Naive thymus-derived CD4-positive, alpha-beta T cell (primary cell): ENCODE measurements around the gene LPO. TPM values are rescaled to one million over a fixed set of nuclear protein-coding genes. Genes with fewer than 3 reads are reported as not detected.

Source experiments
- ATAC-seq: fragments of 150-1000 bp; cut with Tn5 transposase; 2 replicates; pipeline ENCODE4 v1.10.0; 2021; ENCODE audit warnings: mild to moderate bottlenecking, moderate library complexity
- CTCF ChIA-PET: fragments of 350-600 bp; sonication (Branson Sonifier 250); formaldehyde crosslinking; loops from one replicate; lab custom pipeline; 2021; ENCODE audit warnings: antibody characterized with exemption; lab: Charles Lee
- POLR2A ChIA-PET: fragments of 350-600 bp; sonication (Branson Sonifier 250); formaldehyde crosslinking; loops from one replicate; lab custom pipeline; 2021; ENCODE audit warnings: antibody characterized with exemption, inconsistent platforms; lab: Charles Lee
- DNase-seq, 9 donors: peaks; one replicate each; pipeline versions ENCODE4 v3.0.0 to v3.0.0-alpha.2; 2020 to 2022; ENCODE audit warnings: mixed read lengths in 1 of 9
- H3K27ac ChIP-seq: one replicate; pipeline ENCODE4 v1.7.0; 2013; ENCODE audit warnings: mild to moderate bottlenecking, low read depth, low read length, moderate library complexity
- H3K27me3 ChIP-seq, 2 donors: one replicate each; pipeline ENCODE4 v1.7.0; 2013; ENCODE audit warnings: low read length in 2 of 2, mild to moderate bottlenecking in 2 of 2, moderate library complexity in 2 of 2; ENCODE audit not compliant: control insufficient read depth in 2 of 2, insufficient read depth in 2 of 2
- H3K36me3 ChIP-seq, 3 experiments: 1 replicate in 2 of 3; 2 replicates in 1 of 3; pipeline ENCODE4 v1.7.0; 2013; ENCODE audit warnings: low read length in 3 of 3, mild to moderate bottlenecking in 3 of 3, moderate library complexity in 1 of 3; ENCODE audit not compliant: insufficient read depth in 3 of 3, control insufficient read depth in 2 of 3
- H3K4me1 ChIP-seq, 2 donors: one replicate each; pipeline ENCODE4 v1.7.0; 2013; ENCODE audit warnings: low read length in 2 of 2, mild to moderate bottlenecking in 2 of 2, moderate library complexity in 1 of 2; ENCODE audit not compliant: control insufficient read depth in 2 of 2, insufficient read depth in 2 of 2
- H3K4me3 ChIP-seq: 2 replicates; pipeline ENCODE4 v1.7.0; 2013; ENCODE audit warnings: mild to moderate bottlenecking, low read length
- H3K9me3 ChIP-seq, 3 experiments: 1 replicate in 2 of 3; 2 replicates in 1 of 3; pipeline ENCODE4 v1.7.0; 2013; ENCODE audit warnings: low read length in 3 of 3; ENCODE audit not compliant: control insufficient read depth in 2 of 3
- H3K27ac Mint-ChIP-seq, 9 donors: one replicate each; pipeline ENCODE4 v1.8.0; 2020 to 2022; ENCODE audit warnings: mixed read lengths in 9 of 9, mild to moderate bottlenecking in 8 of 9, moderate library complexity in 5 of 9, inconsistent platforms in 2 of 9
- H3K27me3 Mint-ChIP-seq, 5 donors: one replicate each; pipeline ENCODE4 v1.8.0; 2021 to 2022; ENCODE audit warnings: mixed read lengths in 5 of 5, mild to moderate bottlenecking in 1 of 5
- H3K36me3 Mint-ChIP-seq, 5 donors: one replicate each; pipeline ENCODE4 v1.8.0; 2020 to 2022; ENCODE audit warnings: mixed read lengths in 5 of 5, mild to moderate bottlenecking in 3 of 5, inconsistent platforms in 1 of 5
- H3K4me1 Mint-ChIP-seq, 7 donors: one replicate each; pipeline ENCODE4 v1.8.0; 2020 to 2022; ENCODE audit warnings: mixed read lengths in 7 of 7, mild to moderate bottlenecking in 3 of 7, inconsistent platforms in 1 of 7
- H3K4me3 Mint-ChIP-seq, 10 donors: one replicate each; pipeline ENCODE4 v1.8.0; 2020 to 2022; ENCODE audit warnings: mild to moderate bottlenecking in 10 of 10, mixed read lengths in 10 of 10, moderate library complexity in 6 of 10, inconsistent platforms in 2 of 10
- H3K9me3 Mint-ChIP-seq, 11 donors: one replicate each; pipeline ENCODE4 v1.8.0; 2020 to 2022; ENCODE audit warnings: mixed read lengths in 11 of 11, mild to moderate bottlenecking in 4 of 11, inconsistent platforms in 1 of 11, moderate library complexity in 1 of 11
- intact Hi-C, 2 donors: fragments of 100-400 bp; cut with micrococcal nuclease; formaldehyde crosslinking; loops; one replicate each; pipeline ENCODE4 v1.15.1; 2023
- polyA plus RNA-seq, 2 donors: library from polyadenylated mRNA; unstranded; fragments of 300-500 nt; fragmentation: Illumina TruSeq; gene quantifications; one replicate each; pipeline ENCODE4 v1.2.3, GENCODE V29; 2021
- total RNA-seq, 6 experiments: library from RNA in 5 of 6; stranded (reverse) in 5 of 6; gene quantifications; 1 replicate in 5 of 6; 2 replicates in 1 of 6; pipeline ENCODE4 v1.2.3 and lab custom pipeline; 2021 to 2026

LPO gene
- total and polyA plus RNA-seq, 7 experiments from 2014 or later = 0.13 to 0.15 TPM; not detected in 5

DNA sequence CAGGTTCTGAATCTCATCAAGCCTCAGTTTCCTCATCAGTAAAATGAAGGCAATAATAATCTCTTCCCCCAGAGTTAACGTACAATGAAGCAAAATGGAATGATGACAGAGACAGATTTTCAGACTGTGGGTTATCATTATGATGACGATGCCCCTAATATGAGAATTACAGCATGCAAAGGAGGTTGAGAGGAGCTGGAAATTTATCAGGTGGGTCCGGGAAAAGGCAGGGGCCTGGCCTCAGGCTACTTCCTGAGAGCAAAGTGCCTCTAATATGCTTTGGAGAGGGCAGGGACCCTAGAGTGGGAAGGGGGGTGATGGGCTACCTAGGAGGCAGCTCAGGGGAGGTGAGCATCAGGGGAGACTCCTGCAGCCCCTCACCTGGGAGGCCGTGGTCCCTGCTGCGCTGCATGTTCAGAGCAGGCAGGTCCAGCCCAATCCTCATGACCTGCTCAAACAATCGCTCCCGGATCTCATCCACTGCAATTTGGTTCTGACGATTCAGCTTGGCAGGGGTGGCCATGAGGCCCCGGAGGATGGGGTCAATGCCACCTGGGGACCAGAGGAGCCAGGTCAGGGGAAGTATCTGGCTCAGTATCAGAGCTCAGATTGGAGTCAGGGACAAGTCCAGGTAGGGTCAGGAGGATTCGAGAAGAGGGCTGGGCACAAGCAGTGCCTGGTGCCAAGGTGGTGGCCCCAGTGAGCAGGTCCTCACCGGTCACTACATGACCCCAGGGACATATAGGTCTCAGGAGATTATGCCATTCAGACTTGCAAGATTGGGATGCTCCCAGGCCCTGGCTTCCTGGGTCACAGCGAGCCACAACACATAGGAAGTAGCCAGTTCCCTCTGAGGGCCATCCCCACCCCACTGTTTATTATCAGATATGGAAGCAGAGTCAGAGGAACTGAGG, 34.2 kb downstream of the LPO start:
- H3K36me3 Mint-ChIP-seq = no peaks in the 10 kb centered on the region
- H3K9me3 Mint-ChIP-seq = peaks cover 0 to 2% (median 0%) of the 10 kb centered on the region in 11 donors
- Histone ChIP-seq H3K27me3 (no peaks in the 10 kb centered on the region), H3K9me3 (no peaks in the 10 kb centered on the region), H3K27ac (no peak overlapping the region), H3K4me1 (no peaks in the 10 kb centered on the region), H3K36me3 (no peaks in the 10 kb centered on the region), H3K4me3 (no peak overlapping the region)
- CTCF ChIA-PET = interaction anchor here (0.5 kb wide), 1 partner anchor 339 kb away, joined by 4 read pairs; no protein-coding TSS in a partner anchor
- no peak for ATAC-seq
- H3K27ac Mint-ChIP-seq = no peak overlapping the region
- H3K4me3 Mint-ChIP-seq = no peak overlapping the region
- POLR2A ChIA-PET = no interaction called here
- DNase-seq = no peak
- H3K27me3 Mint-ChIP-seq = peaks cover 0 to 9% (median 3%) of the 10 kb centered on the region in 5 donors
- intact Hi-C loops = no loop called here
- H3K4me1 Mint-ChIP-seq = peaks cover 0 to 2% (median 0%) of the 10 kb centered on the region in 7 donors

DNA sequence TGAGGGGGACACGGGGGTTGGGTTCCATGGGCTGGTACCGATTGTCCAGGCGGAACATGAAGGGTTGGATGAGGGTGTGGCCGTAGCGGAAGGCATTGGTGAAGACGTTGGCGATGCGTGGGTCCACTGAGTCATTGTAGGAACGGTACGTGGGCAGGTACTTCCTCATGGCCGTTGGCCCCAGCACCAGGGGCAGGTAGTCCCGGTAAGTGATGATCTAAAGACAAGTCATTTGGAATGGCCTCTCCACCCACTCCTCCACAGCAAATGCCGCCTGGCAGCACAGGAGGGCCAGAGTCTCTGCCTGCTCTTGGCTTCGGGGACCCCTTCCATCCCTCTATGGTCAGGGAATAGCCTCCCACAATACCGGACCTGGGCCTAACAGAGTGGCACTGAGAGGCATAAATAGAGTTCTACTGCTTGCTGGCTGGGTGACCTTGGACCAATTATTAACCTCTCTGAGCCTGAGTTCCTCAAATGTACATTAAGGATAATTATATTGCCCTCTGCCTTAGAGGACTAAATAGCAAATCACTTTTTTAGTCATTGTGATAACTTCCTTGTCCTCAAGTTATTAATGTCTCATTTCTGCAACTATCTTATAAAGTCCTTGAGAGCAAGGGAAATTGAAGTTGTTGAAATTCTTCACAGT, 35.2 kb downstream of the LPO start:
- H3K9me3 ChIP-seq = no peaks in the 10 kb centered on the region
- H3K4me3 Mint-ChIP-seq = no peak overlapping the region
- no peaks in the 10 kb centered on the region for H3K4me1 ChIP-seq
- no peak overlapping the region for H3K4me3 ChIP-seq
- H3K27ac ChIP-seq = no peak overlapping the region
- no peaks in the 10 kb centered on the region for H3K36me3 ChIP-seq
- H3K36me3 Mint-ChIP-seq = no peaks in the 10 kb centered on the region
- peaks cover 0 to 4% (median 0%) of the 10 kb centered on the region in 7 donors for H3K4me1 Mint-ChIP-seq
- ChIA-PET CTCF (no interaction called here), POLR2A (no interaction called here)
- peak overlapping the region in 1 of 9 donors; percentile 25 for H3K27ac Mint-ChIP-seq
- H3K27me3 ChIP-seq = no peaks in the 10 kb centered on the region
- no peak for DNase-seq
- peaks cover 0 to 12% (median 6%) of the 10 kb centered on the region in 5 donors for H3K27me3 Mint-ChIP-seq
- no peaks in the 10 kb centered on the region for H3K9me3 Mint-ChIP-seq
- ATAC-seq = no peak
- intact Hi-C loops = no loop called here

DNA sequence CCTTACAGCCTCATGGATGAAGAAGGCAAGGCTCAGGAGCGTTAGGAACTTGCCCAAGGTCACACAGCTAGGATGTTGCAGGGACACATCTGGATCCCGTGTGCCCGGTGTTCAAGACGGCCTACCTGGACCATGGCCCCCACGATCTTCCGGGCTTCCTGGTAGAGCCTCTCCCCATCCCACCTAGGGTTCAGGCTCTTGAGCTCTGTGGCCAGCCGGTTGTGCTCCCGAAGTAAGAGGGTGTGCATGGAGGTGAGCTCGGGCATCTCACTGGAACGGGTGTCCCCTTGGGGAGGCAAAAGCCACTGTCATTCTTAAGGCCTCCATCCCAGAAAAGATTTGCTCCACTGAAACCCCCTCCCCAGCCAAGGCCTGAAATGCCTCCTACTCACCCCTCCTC, 37.0 kb downstream of the LPO start:
- no peak for DNase-seq
- no peaks in the 10 kb centered on the region for H3K36me3 Mint-ChIP-seq
- no peak overlapping the region for H3K4me3 ChIP-seq
- H3K9me3 ChIP-seq = no peaks in the 10 kb centered on the region
- H3K27me3 Mint-ChIP-seq = peaks cover 0 to 24% (median 16%) of the 10 kb centered on the region in 5 donors
- intact Hi-C loops = no loop called here
- peaks cover 0 to 11% (median 5%) of the 10 kb centered on the region in 7 donors for H3K4me1 Mint-ChIP-seq
- ATAC-seq = no peak
- CTCF ChIA-PET = interaction anchor here (1.1 to 1.3 kb wide), 2 partner anchors 103 to 142 kb away, joined by 3 to 4 read pairs; partner anchors contain the start of gene RNF43
- H3K9me3 Mint-ChIP-seq = no peaks in the 10 kb centered on the region
- POLR2A ChIA-PET = no interaction called here
- no peak overlapping the region for H3K4me3 Mint-ChIP-seq
- no peaks in the 10 kb centered on the region for H3K36me3 ChIP-seq
- H3K27ac Mint-ChIP-seq = no peak overlapping the region
- H3K27ac ChIP-seq = no peak overlapping the region
- no peaks in the 10 kb centered on the region for H3K27me3 ChIP-seq
- no peaks in the 10 kb centered on the region for H3K4me1 ChIP-seq

DNA sequence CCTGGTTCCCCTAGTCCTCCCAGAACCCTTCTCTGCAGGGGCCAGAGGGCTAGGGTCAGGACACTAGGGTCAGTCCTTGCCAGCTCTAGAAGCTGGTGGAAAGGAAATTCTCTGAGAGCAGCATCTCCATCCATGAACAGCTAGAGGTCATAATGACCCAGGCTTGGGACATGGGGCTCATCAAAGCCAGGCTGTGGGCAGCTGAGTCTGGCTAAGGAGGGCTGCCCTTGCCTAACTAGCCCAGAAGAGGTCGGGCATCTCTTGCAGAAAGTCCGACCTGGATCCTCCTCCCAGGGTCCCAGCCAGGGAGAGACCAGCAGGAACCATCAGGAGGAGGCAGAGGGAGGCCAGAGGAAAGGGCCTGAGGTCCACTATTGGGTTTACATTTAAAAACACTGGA, 38.0 kb downstream of the LPO start:
- no peaks in the 10 kb centered on the region for H3K27me3 ChIP-seq
- no peak overlapping the region for H3K4me3 Mint-ChIP-seq

DNA sequence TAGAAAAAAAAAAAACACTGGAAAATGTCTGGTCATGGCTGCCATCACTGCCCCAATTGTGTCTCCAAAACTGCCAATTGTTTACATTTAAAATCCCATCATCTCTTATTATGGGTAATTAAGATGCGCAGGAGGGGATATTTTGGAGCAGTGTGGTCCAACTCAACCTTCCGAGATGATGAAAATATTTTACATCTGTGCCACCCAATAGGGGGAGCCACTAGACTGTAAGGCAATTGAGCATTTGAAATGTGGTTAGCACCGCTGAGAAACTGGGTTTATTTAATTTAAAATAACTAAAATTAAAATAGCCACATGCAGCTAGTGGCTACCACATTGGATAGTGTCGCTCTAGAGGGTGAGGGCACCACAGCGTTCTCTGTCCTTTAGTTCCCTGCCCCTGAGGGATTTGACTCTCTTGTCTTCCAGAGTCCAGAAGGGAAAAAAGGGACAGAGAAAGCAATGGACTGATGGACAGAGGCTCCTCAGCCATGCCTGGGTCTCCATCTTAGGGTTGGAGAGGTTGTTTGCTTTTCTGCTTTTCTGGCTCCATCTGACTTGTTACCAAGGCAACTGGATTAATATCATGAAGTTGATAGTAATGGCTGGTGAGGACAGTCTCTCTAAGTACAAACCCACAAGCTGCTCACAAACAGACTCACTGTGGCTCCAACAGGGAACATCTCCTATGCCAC, 38.9 kb downstream of the LPO start:
- intact Hi-C loops = loop anchor here (1.0 kb wide), 2 partner anchors 170 to 728 kb away; no protein-coding TSS in a partner anchor
- Mint-ChIP-seq H3K27ac (no peak overlapping the region), H3K27me3 (peaks cover 0 to 29% (median 21%) of the 10 kb centered on the region in 5 donors), H3K4me1 (peaks cover 0 to 11% (median 5%) of the 10 kb centered on the region in 7 donors), H3K9me3 (no peaks in the 10 kb centered on the region), H3K36me3 (no peaks in the 10 kb centered on the region), H3K4me3 (no peak overlapping the region)
- Histone ChIP-seq H3K27ac (no peak overlapping the region), H3K27me3 (no peaks in the 10 kb centered on the region), H3K4me3 (no peak overlapping the region), H3K36me3 (no peaks in the 10 kb centered on the region), H3K4me1 (no peaks in the 10 kb centered on the region), H3K9me3 (no peaks in the 10 kb centered on the region)
- ChIA-PET POLR2A (interaction anchor here (0.7 kb wide), 1 partner anchor 379 kb away, joined by 3 read pairs; no protein-coding TSS in a partner anchor), CTCF (interaction anchor here (0.7 kb wide), 1 partner anchor 222 kb away, joined by 3 read pairs; no protein-coding TSS in a partner anchor)
- no peak for ATAC-seq
- peak in 2 of 9 donors; percentile 7 to 22 for DNase-seq

More for the DNA sequence above, 38.0 kb downstream of the LPO start:
- Histone ChIP-seq H3K4me3 (no peak overlapping the region), H3K36me3 (no peaks in the 10 kb centered on the region), H3K4me1 (no peaks in the 10 kb centered on the region), H3K9me3 (no peaks in the 10 kb centered on the region), H3K27ac (no peak overlapping the region)
- Mint-ChIP-seq H3K27ac (no peak overlapping the region), H3K36me3 (no peaks in the 10 kb centered on the region), H3K4me1 (peaks cover 0 to 11% (median 5%) of the 10 kb centered on the region in 7 donors), H3K27me3 (peaks cover 0 to 29% (median 21%) of the 10 kb centered on the region in 5 donors), H3K9me3 (no peaks in the 10 kb centered on the region)
- CTCF ChIA-PET = interaction anchor here (0.7 kb wide), 1 partner anchor 223 kb away, joined by 3 read pairs; no protein-coding TSS in a partner anchor
- POLR2A ChIA-PET = interaction anchor here (0.7 kb wide), 1 partner anchor 378 kb away, joined by 3 read pairs; no protein-coding TSS in a partner anchor
- DNase-seq (no peak), ATAC-seq (no peak)
- intact Hi-C loops = no loop called here
